Measurements from ENCODE around the gene NFIB. TPM values are rescaled to one million over a fixed set of nuclear protein-coding genes. Genes with fewer than 3 reads are reported as not detected.
A peak's percentile ranks its signal among the peaks of the same experiment; 100 is the strongest.

The NFIB gene
- total and polyA plus RNA-seq, 2 of the 4 experiments (the other 2 are of a cell fraction): 1.4 to 2.0 TPM

DNA sequence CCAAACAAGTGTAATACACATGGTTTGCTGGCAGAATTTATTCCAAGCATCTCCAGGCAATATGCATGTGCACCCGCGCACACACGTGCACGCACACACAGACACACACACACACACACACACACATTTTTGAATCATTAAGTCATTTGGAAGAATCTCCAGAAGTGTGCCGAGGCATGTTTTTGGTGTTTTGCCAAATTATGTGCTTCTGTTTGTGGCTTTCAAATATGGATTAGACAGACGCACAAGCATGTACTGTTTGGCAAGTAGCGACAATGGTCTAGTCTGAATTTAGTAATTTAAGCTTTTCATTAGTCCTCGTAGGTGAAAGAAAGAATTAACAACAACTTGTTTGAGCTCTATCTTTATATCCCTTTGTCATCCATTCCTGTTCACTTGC, 36.7 kb downstream of the NFIB start:
- Histone ChIP-seq H3K9me3 (ENCODE audit: control insufficient read depth, insufficient read depth, low read length) (no peaks in the 10 kb centered on the region), H2BK15ac (ENCODE audit: low read depth, low read length) (no peak overlapping the region), H2BK120ac (ENCODE audit: low read depth, low read length) (peak overlapping the region; percentile 73; the same call in 1 of the 2 replicates), H4K91ac (ENCODE audit: insufficient read depth, low read depth, low read length) (peak overlapping the region; percentile 33; the same call in 1 of the 2 replicates), H3K27me3 (ENCODE audit: control insufficient read depth, insufficient read depth, low read length) (peaks cover 2% of the 10 kb centered on the region), H3K36me3 (ENCODE audit: control insufficient read depth, insufficient read depth, low read length) (no peaks in the 10 kb centered on the region), H3K14ac (replicated peaks; ENCODE audit: low read depth, low read length) (no peak overlapping the region), H4K8ac (ENCODE audit: low read depth in 2 of 2, low read length in 2 of 2) (no peak overlapping the region), H2AFZ (replicated peaks; ENCODE audit: low read length, poor library complexity) (no peak overlapping the region), H4K5ac (ENCODE audit: low read depth, low read length) (no peak overlapping the region), H2AK5ac (ENCODE audit: low read depth, low read length) (no peak overlapping the region), H3K4me2 (ENCODE audit: low read depth, low read length) (peak overlapping the region; percentile 48), H3K4ac (ENCODE audit: low read depth, low read length) (peak overlapping the region; percentile 43; the same call in 1 of the 2 replicates), H3K79me1 (ENCODE audit: low read depth in 1 of 2, low read length in 2 of 2) (no peaks in the 10 kb centered on the region), H2AK9ac (replicated peaks; ENCODE audit: low read depth, low read length, poor library complexity) (no peak overlapping the region), H3K27ac (ENCODE audit: insufficient read depth, low read length) (no peak overlapping the region), H3K18ac (ENCODE audit: low read depth, low read length) (no peak overlapping the region), H3K56ac (ENCODE audit: extremely low read depth, insufficient read depth, low read length) (no peak overlapping the region), H4K20me1 (ENCODE audit: insufficient read depth, low read length) (no peaks in the 10 kb centered on the region), H2BK20ac (ENCODE audit: low read depth, low read length) (0 out of 2 replicates have a peak overlapping the region, but pooled peaks have one; percentile 71), H3K23ac (ENCODE audit: low read depth, low read length) (no peak overlapping the region; the same call in 1 of the 2 replicates), H3K4me1 (ENCODE audit: control insufficient read depth, insufficient read depth, low read length) (peaks cover 5% of the 10 kb centered on the region), H3K9me1 (ENCODE audit: insufficient read depth, low read length) (peaks cover 3% of the 10 kb centered on the region; the same call in 1 of the 2 replicates), H3K9ac (ENCODE audit: low read depth, low read length) (no peak overlapping the region), H2BK5ac (ENCODE audit: low read depth, low read length, poor library complexity, severe bottlenecking) (no peak overlapping the region), H3K4me3 (ENCODE audit: insufficient read depth, low read depth, low read length) (no peak overlapping the region)
- intact Hi-C loops (cut with micrococcal nuclease): no loop called here
- no CpG with 5 or more reads among the region's 8 CpGs for WGBS, 2 experiments (ENCODE audit: extremely low coverage in 2 of 2, insufficient read length in 1 of 2)
- POLR2A ChIA-PET (ENCODE audit: unreplicated experiment): interaction anchor here (0.8 kb wide), 1 partner anchor 23 kb away, joined by 3 read pairs; no protein-coding TSS in a partner anchor
- DNase-seq (peak; percentile 75), ATAC-seq (ENCODE audit: low read depth) (peak; percentile 15; the same call in 1 of the 2 replicates)
- CTCF ChIA-PET: no interaction called here
- dilution Hi-C loops (cut with HindIII; ENCODE audit: low sequenced_read_pairs, unreplicated experiment): no loop called here
- BruUV-seq (replicated peaks): no TSS peak
- TF ChIP-seq BHLHE40 (IDR thresholded peaks at IDR 0.05; ENCODE audit: low read depth, low read length): peak; percentile 98
- TF ChIP-seq FOS (IDR thresholded peaks at IDR 0.05; ENCODE audit: low read depth, low read length): no peak
- in situ Hi-C loops (cut with MboI; ENCODE audit: low sequenced_read_pairs): no loop called here
